ENCODE results near the gene MAP2.

MAP2 gene, protein sequence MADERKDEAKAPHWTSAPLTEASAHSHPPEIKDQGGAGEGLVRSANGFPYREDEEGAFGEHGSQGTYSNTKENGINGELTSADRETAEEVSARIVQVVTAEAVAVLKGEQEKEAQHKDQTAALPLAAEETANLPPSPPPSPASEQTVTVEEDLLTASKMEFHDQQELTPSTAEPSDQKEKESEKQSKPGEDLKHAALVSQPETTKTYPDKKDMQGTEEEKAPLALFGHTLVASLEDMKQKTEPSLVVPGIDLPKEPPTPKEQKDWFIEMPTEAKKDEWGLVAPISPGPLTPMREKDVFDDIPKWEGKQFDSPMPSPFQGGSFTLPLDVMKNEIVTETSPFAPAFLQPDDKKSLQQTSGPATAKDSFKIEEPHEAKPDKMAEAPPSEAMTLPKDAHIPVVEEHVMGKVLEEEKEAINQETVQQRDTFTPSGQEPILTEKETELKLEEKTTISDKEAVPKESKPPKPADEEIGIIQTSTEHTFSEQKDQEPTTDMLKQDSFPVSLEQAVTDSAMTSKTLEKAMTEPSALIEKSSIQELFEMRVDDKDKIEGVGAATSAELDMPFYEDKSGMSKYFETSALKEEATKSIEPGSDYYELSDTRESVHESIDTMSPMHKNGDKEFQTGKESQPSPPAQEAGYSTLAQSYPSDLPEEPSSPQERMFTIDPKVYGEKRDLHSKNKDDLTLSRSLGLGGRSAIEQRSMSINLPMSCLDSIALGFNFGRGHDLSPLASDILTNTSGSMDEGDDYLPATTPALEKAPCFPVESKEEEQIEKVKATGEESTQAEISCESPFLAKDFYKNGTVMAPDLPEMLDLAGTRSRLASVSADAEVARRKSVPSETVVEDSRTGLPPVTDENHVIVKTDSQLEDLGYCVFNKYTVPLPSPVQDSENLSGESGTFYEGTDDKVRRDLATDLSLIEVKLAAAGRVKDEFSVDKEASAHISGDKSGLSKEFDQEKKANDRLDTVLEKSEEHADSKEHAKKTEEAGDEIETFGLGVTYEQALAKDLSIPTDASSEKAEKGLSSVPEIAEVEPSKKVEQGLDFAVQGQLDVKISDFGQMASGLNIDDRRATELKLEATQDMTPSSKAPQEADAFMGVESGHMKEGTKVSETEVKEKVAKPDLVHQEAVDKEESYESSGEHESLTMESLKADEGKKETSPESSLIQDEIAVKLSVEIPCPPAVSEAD (N-terminal part only)

DNA sequence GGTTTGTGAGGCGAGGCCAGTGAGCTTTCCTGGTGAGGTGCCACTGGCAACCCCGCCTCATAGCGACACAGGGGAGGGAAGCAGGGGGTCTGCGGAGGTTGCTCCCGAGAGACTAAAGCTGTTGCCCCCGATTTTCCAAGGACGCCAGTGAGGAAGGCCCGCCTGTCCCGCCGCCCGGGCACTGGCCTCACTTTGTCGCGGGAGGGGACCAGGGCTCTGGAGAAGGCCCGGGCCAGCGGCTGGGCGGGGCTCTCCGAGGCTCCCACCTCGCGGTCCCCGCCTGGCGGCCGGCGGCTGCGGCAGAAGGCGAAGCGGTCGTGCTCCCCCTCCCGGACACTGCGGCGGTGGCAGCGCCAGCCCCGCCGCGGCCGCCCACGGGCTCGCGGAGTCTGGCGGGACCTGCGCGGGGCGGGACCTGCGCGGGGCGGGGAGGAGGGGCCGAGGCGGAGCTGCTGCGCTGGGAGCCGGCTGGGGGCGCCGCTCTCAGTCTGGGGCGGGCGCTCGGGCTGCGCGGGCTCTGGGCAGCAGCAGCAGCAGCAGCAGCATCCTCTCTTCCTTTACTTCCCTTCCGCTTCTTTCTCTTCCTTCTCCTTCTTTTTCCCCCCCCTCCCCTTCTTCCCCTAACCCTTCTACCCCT lies at the start of gene MAP2:
TSS of gene MAP2 (plus strand) at position 486 of the 637 bp plus-strand sequence. CDS start 229,124 bp downstream, outside the sequence.
- peak; percentile 92 for DNase-seq (ENCODE audit: low spot score)

GRCh38 chr2:209376686-209377085 lies 47.2 kb upstream of the MAP2 start:
- no peak for DNase-seq (ENCODE audit: low spot score)

GRCh38 chr2:209380293-209380692 lies 43.6 kb upstream of the MAP2 start:
- no peak for DNase-seq (ENCODE audit: low spot score)

DNA sequence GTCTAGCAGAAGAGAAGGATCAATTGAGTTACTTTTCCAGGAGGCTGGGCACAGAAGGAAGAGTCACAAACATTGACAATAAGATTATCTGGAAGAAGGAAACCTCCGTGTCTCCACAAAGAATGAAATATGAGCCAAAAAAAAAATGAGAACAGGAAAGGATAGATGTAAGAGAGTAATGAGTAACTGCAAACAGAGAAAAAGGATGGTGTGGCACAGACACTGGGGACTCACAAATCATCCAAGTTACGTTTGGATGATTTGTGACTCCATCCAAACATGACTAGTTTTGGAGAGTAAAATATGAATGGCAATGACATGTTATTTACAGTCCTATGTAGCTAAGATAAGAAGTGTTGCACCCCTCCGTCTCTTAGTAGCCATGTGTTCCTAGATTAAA lies 42.8 kb upstream of the MAP2 start:
- DNase-seq (ENCODE audit: low spot score), result no peak

DNA sequence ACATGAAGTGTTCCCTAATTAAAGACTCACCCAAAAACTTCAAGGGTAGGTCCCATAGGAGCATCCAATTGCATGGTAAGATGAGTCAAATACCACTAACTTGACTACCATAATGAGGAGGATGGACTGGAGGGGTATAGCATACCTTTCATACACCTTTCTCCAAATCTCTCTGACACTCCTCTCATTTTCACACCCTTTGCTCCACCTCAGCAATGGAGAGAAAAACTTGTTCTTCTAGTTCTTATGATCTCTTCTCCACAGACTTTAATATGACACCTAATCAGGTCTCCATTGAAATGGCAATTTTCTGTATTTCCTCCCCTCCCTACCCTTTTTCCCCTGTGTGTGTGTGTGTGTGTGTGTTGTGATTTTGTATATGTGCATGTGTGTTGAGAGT lies 41.1 kb upstream of the MAP2 start:
- DNase-seq (ENCODE audit: low spot score), result no peak

DNA sequence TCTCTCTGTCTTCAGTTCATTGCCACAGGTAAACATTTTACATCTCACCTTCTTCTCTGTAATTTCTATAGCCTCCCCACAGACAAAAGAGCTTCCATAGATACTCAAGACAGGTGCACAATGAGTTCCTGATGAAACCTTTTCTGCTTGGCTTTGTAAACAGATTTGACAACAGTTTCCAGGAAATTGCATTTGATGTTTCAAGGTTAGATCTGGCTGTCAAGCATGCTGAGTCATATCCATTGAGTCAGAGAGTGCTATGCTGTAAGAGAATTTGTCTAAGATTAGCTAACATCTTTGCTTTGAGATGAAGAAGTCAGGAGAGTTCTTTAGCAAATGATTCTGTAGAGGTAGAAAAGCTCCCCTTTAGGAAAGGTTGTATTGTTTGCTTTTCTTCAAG lies 40.6 kb upstream of the MAP2 start:
- no peak for DNase-seq (ENCODE audit: low spot score)

- DNase-seq (ENCODE audit: low spot score), result no peak
These were observed 36.5 kb upstream of the MAP2 start for GRCh38 chr2:209387389-209387788.

GRCh38 chr2:209388446-209389037 lies 35.3 kb upstream of the MAP2 start:
- DNase-seq (ENCODE audit: low spot score), result no peak

- DNase-seq (ENCODE audit: low spot score), result peak; percentile 42
These were observed 34.7 kb upstream of the MAP2 start for GRCh38 chr2:209389171-209389618.

- no peak for DNase-seq (ENCODE audit: low spot score)
These were observed 33.0 kb upstream of the MAP2 start for GRCh38 chr2:209390839-209391238.

DNA sequence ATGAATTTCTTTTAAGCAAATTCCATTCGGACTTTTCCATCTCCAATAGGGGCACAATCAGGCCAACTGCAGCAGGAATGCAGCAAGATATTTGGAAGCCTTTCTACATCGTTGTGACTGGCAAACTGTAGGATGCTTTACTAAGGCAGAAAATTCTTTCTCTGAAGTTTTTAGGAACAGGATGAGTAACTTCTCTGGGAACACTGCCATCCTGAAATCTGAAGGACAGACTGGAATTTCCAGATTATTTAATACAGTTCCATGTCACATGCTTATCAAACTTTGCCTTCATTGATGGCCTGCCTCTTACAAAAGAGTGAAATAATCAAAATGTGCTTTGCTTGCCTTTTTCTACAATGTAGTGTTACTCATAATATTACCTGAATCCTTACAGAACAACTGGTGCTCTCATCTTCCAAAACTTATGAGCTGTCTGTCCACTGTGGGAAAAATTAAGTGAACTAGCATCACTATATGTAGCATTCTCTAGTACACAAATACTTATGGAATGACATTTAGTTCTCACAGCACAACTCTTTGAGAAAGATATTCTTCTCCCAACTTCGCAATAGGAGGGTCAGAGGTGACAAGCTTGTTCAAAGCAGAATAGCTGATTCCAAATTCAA lies 32.0 kb upstream of the MAP2 start:
- DNase-seq (ENCODE audit: low spot score), result no peak

DNA sequence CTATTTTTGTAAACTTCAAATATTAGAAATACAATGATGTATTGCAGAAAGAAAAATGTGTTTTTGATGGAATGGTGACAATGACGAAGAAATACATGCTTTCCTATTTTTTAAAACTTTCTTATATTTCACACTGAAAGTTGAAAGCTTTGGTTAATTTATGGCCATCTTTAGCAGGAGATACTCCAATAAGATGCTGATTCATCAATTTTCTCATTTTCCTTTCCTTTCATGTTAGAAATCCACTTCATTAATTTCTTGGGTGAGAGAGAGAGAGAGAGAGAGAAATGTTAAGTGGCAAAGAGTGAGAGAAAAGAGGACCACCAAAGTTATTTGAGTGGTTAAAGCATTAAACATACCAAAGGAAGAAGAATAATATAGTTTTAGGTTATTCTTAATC lies 28.6 kb upstream of the MAP2 start:
- DNase-seq (ENCODE audit: low spot score), result no peak

DNA sequence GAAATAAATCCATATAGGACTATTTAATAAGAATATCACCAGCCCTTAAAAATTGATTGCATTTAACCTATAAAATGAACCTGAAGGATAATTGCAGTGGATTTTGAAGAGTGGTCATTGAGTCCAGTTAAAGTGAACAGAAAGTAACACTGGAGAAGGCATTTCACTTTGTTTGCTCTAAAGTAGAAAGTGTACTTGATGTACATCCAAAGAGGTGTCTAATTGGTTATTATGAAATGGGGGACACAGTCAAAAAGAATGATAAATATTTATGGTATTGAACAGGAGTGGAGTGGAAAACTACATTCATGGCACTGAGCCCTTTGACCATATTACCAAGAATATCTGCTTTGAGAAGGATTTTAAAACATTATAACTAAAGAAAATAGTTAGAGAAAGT lies 28.2 kb upstream of the MAP2 start:
- no peak for DNase-seq (ENCODE audit: low spot score)

DNA sequence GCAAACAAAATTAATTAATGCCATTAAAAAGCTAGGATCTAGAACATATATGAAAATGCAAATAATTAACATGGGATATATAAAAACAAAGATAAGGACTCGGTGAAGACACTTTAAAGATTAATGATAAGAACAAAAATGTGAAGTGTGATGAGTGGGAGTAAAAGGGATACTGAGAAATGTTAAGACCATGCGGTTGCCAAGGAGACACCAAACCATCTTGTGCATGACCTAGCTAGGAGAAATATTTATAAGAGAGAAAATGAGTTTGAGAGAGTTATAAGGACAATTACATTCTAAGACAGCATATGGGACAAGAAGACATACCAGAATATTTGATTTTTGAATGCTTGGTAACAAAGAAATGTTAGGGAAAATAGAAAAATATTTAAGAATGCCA lies 25.4 kb upstream of the MAP2 start:
- DNase-seq (ENCODE audit: low spot score), result no peak

DNA sequence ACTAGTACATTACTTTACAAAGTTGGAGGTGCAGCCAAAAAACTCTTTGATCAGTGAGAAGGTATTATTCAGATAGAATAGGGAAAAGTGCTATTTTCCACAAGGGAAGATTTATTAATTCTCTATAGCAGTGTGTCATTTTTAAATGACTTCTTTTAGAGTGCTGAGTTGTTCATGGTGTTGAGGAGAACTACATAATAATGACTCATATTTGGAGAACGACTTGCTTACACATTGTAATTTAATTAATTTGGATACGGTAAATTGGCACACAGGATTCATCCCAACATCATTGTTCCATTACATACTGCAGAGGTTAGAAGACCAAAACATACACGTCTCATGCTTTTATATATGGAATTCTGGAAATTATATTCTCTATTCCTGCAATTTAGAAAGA lies 22.1 kb upstream of the MAP2 start:
- DNase-seq (ENCODE audit: low spot score), result no peak

- DNase-seq (ENCODE audit: low spot score), result no peak
These were observed 12.6 kb upstream of the MAP2 start for GRCh38 chr2:209411296-209411695.

GRCh38 chr2:209411718-209412117 lies 12.1 kb upstream of the MAP2 start:
- no peak for DNase-seq (ENCODE audit: low spot score)

DNA sequence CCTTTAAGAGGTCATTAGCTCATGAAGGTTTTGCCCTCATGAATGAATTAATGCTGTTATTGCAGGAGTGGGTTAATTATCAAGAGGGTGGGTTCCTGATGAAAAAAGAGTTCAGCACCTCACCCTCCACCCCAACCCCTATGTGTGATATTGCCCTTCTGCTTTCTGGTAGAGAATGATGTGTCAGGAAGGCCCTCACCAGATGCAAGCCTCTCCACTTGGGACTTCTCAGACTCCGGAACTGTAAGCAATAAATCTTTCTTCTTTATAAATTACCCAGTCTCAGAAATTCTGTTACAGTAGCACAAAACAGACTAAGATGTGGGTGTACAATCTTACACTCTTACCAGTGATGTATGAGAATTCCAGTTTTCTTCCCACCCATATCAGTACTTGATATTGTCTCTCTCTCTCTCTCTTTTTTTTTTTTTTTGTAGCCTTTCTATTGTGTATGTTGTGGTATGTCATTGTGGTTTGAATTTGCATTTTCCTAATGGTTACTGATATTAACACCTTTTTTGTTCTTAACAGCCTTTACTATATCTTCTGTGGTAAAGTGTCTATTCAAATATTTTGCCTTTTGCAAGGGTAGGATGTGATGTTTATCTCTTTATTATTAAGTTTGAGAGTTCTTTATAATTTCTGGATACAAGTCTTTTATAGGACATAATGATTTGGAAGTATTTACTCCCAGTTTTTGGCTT lies 10.4 kb upstream of the MAP2 start:
- DNase-seq (ENCODE audit: low spot score), result no peak

DNA sequence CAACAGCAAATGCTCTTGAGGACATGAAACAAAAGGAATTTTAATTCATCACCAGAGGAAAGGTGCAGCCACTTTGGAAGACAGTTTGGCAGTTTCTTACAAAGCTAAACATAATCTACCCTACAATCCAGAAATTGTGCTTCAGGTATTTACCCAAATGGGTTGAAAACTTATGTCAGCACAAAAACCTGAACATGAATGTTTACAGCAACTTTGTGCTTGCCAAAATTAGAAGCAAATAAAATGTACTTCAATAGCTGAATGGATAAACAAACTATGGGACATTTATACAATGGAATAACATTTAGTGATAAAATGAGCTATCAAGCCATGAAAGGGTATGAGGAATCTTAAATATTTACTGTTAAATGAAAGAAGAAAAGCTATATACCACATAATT lies 6.9 kb upstream of the MAP2 start:
- no peak for DNase-seq (ENCODE audit: low spot score)

- DNase-seq (ENCODE audit: low spot score), result no peak
These were observed 1.6 kb upstream of the MAP2 start for GRCh38 chr2:209422191-209422754.

Data from D341Med (cell line).